ENCODE results near the gene RINT1. TPM values are rescaled to one million over a fixed set of nuclear protein-coding genes. Genes with fewer than 3 reads are reported as not detected.

The RINT1 gene
- total and polyA plus RNA-seq, 2 of the 13 experiments (the other 11 are each of a cell fraction or from before 2014, with no cell fraction given): 14.7 to 19.3 TPM

- TF ChIP-seq, protein P1, sequence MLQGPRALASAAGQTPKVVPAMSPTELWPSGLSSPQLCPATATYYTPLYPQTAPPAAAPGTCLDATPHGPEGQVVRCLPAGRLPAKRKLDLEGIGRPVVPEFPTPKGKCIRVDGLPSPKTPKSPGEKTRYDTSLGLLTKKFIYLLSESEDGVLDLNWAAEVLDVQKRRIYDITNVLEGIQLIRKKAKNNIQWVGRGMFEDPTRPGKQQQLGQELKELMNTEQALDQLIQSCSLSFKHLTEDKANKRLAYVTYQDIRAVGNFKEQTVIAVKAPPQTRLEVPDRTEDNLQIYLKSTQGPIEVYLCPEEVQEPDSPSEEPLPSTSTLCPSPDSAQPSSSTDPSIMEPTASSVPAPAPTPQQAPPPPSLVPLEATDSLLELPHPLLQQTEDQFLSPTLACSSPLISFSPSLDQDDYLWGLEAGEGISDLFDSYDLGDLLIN (CRISPR knock-in tag; IDR thresholded peaks at IDR 0.05; ENCODE audit: borderline replicate concordance): no peak
- TF ChIP-seq SYNCRIP (IDR thresholded peaks at IDR 0.05; ENCODE audit: insufficient read depth, low read depth, low read length): no peak
- no peak for TF ChIP-seq ZNF235 (CRISPR knock-in tag; IDR thresholded peaks at IDR 0.05; ENCODE audit: borderline replicate concordance)
- TF ChIP-seq CHCHD3 (CRISPR knock-in tag; IDR thresholded peaks at IDR 0.05): no peak
- no peak for TF ChIP-seq GFI1 (CRISPR knock-in tag; IDR thresholded peaks at IDR 0.05; ENCODE audit: borderline replicate concordance)
- no peak for TF ChIP-seq HOXA3 (CRISPR knock-in tag; IDR thresholded peaks at IDR 0.05)
- TF ChIP-seq REST (IDR thresholded peaks at IDR 0.05; ENCODE audit: borderline replicate concordance in 1 of 2, low read depth in 1 of 2, low read length in 2 of 2): no peak
- TF ChIP-seq CBX2 (IDR thresholded peaks at IDR 0.05; ENCODE audit: low read depth, low read length): no peak
- no peak for TF ChIP-seq CBX2 (CRISPR knock-in tag; IDR thresholded peaks at IDR 0.05; ENCODE audit: low read depth)
- TF ChIP-seq HDAC1 (CRISPR knock-in tag; IDR thresholded peaks at IDR 0.05): no peak
- no peak for TF ChIP-seq SNAI1 (CRISPR knock-in tag; IDR thresholded peaks at IDR 0.05; ENCODE audit: borderline replicate concordance)
- TF ChIP-seq SNRNP70 (IDR thresholded peaks at IDR 0.05; ENCODE audit: low read depth, low read length): no peak
- TF ChIP-seq ZNF276 (CRISPR knock-in tag; IDR thresholded peaks at IDR 0.05; ENCODE audit: low read depth): peak; percentile 41; the same call in 1 of the 2 replicates
- no peak for TF ChIP-seq PHF5A (CRISPR knock-in tag; IDR thresholded peaks at IDR 0.05; ENCODE audit: low read depth, unreplicated experiment)
- 0 out of 2 replicates have a peak, but pooled peaks have one; percentile 2 for TF ChIP-seq CCDC6 (CRISPR knock-in tag; IDR thresholded peaks at IDR 0.05)
- no peak for TF ChIP-seq CHD4 (IDR thresholded peaks at IDR 0.05; ENCODE audit: borderline replicate concordance, low read length)
- TF ChIP-seq KDM3A (CRISPR knock-in tag; IDR thresholded peaks at IDR 0.05; ENCODE audit: low read depth): no peak
- TF ChIP-seq, protein P2, sequence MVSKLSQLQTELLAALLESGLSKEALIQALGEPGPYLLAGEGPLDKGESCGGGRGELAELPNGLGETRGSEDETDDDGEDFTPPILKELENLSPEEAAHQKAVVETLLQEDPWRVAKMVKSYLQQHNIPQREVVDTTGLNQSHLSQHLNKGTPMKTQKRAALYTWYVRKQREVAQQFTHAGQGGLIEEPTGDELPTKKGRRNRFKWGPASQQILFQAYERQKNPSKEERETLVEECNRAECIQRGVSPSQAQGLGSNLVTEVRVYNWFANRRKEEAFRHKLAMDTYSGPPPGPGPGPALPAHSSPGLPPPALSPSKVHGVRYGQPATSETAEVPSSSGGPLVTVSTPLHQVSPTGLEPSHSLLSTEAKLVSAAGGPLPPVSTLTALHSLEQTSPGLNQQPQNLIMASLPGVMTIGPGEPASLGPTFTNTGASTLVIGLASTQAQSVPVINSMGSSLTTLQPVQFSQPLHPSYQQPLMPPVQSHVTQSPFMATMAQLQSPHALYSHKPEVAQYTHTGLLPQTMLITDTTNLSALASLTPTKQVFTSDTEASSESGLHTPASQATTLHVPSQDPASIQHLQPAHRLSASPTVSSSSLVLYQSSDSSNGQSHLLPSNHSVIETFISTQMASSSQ (IDR thresholded peaks at IDR 0.05; ENCODE audit: low read depth): no peak
- TF ChIP-seq, protein P2 (CRISPR knock-in tag; IDR thresholded peaks at IDR 0.05; ENCODE audit: borderline replicate concordance): no peak
These were observed 10.8 kb upstream of the RINT1 start (continued) for GRCh38 chr7:105521027-105521716.
